Measurements from ENCODE around the gene IL21R. TPM values are rescaled to one million over a fixed set of nuclear protein-coding genes. Genes with fewer than 3 reads are reported as not detected.
A peak's percentile ranks its signal among the peaks of the same experiment; 100 is the strongest.

IL21R gene
- total and polyA plus RNA-seq, 3 donors from 2014 or later = 0.31 to 2.3 (median 0.87) TPM

GRCh38 chr16:27492588-27492979 is 90.6 kb downstream of the IL21R start:
- H3K27me3 ChIP-seq = no peaks in the 10 kb centered on the region
- H3K36me3 ChIP-seq (ENCODE audit: low read depth, missing control alignments) = no peaks in the 10 kb centered on the region
- intact Hi-C loops (cut with DNase I; ENCODE audit: low total_unique reads) = no loop called here
- no peak overlapping the region for H3K4me3 ChIP-seq
- no peak for TF ChIP-seq CTCF (IDR thresholded peaks at IDR 0.05)
- TF ChIP-seq POLR2A (IDR thresholded peaks at IDR 0.05) = no peak
- DNase-seq = no peak
- H3K4me1 ChIP-seq = no peaks in the 10 kb centered on the region
- H3K9me3 ChIP-seq = no peaks in the 10 kb centered on the region
- WGBS, 2 donors = 88 to 91% methylated on average over 11 of the region's 11 CpGs
- no peak overlapping the region for H3K27ac ChIP-seq

GRCh38 chr16:27495191-27495590 is 93.2 kb downstream of the IL21R start:
- intact Hi-C loops (cut with DNase I; ENCODE audit: low total_unique reads) = no loop called here
- TF ChIP-seq POLR2A (IDR thresholded peaks at IDR 0.05) (no peak), CTCF (IDR thresholded peaks at IDR 0.05) (no peak)
- DNase-seq = peak; percentile 53
- Histone ChIP-seq H3K4me3 (no peak overlapping the region), H3K9me3 (no peaks in the 10 kb centered on the region), H3K27me3 (no peaks in the 10 kb centered on the region), H3K36me3 (ENCODE audit: low read depth, missing control alignments) (no peaks in the 10 kb centered on the region), H3K4me1 (no peaks in the 10 kb centered on the region), H3K27ac (no peak overlapping the region)
- 72 to 74% methylated on average over 13 of the region's 13 CpGs for WGBS, 2 donors

- no peak for TF ChIP-seq CTCF (IDR thresholded peaks at IDR 0.05)
- no peak for TF ChIP-seq POLR2A (IDR thresholded peaks at IDR 0.05)
- Histone ChIP-seq H3K27ac (no peak overlapping the region), H3K9me3 (no peaks in the 10 kb centered on the region), H3K4me3 (no peak overlapping the region), H3K4me1 (no peaks in the 10 kb centered on the region), H3K36me3 (ENCODE audit: low read depth, missing control alignments) (no peaks in the 10 kb centered on the region), H3K27me3 (no peaks in the 10 kb centered on the region)
- WGBS, 2 donors = 82 to 90% methylated on average over 7 to 9 of the region's 9 CpGs
- intact Hi-C loops (cut with DNase I; ENCODE audit: low total_unique reads) = no loop called here
- no peak for DNase-seq
Measured at GRCh38 chr16:27498031-27498825, 96.3 kb downstream of the IL21R start.

GRCh38 chr16:27498916-27499658 is 97.1 kb downstream of the IL21R start:
- Histone ChIP-seq H3K36me3 (ENCODE audit: low read depth, missing control alignments) (no peaks in the 10 kb centered on the region), H3K9me3 (no peaks in the 10 kb centered on the region), H3K4me3 (no peak overlapping the region), H3K27me3 (no peaks in the 10 kb centered on the region), H3K4me1 (no peaks in the 10 kb centered on the region), H3K27ac (no peak overlapping the region)
- DNase-seq = no peak
- 86 to 88% methylated on average over 13 to 14 of the region's 14 CpGs for WGBS, 2 donors
- TF ChIP-seq CTCF (IDR thresholded peaks at IDR 0.05) = no peak
- no peak for TF ChIP-seq POLR2A (IDR thresholded peaks at IDR 0.05)
- intact Hi-C loops (cut with DNase I; ENCODE audit: low total_unique reads) = no loop called here
